GM23338 (cell line): ENCODE results near the gene ADAMTS8.
A peak's percentile ranks its signal among the peaks of the same experiment; 100 is the strongest.

Source experiments
- CREB1 ChIP-seq: fragments of 250-450 bp; sonication (Bioruptor Pico); IDR thresholded peaks from 2 replicates; pipeline ENCODE4 v1.5.0; 2020; ENCODE audit warnings: low read depth, mild to moderate bottlenecking, moderate library complexity
- EZH2 ChIP-seq: fragments of 200-600 bp; sonication (generic); IDR thresholded peaks from one replicate; pipeline ENCODE4 v1.8.0; 2017; ENCODE audit warnings: antibody characterized with exemption, mild to moderate bottlenecking, low read depth; ENCODE audit not compliant: unreplicated experiment
- POLR2AphosphoS5 ChIP-seq: IDR thresholded peaks from 2 replicates; pipeline ENCODE4 v1.6.1; 2016; ENCODE audit warnings: antibody characterized with exemption, low read depth
- STAT1 ChIP-seq: IDR thresholded peaks from one replicate; pipeline ENCODE4 v1.6.1; 2016; ENCODE audit warnings: antibody characterized with exemption; ENCODE audit not compliant: unreplicated experiment
- TF ChIP-seq, protein P1 (sequence below), 2 experiments: fragments of 200-600 bp in 1 of 2; sonication (generic) in 1 of 2; conservative IDR thresholded peaks; 2 replicates each; pipeline versions ENCODE4 v1.5.1 to v1.6.1; 2016 to 2017; ENCODE audit warnings: antibody characterized with exemption in 2 of 2, low read depth in 2 of 2, mild to moderate bottlenecking in 2 of 2, moderate library complexity in 1 of 2
- TF ChIP-seq, protein P2 (sequence below): IDR thresholded peaks from one replicate; pipeline ENCODE4 v1.6.1; 2018; ENCODE audit warnings: antibody characterized with exemption; ENCODE audit not compliant: unreplicated experiment

DNA sequence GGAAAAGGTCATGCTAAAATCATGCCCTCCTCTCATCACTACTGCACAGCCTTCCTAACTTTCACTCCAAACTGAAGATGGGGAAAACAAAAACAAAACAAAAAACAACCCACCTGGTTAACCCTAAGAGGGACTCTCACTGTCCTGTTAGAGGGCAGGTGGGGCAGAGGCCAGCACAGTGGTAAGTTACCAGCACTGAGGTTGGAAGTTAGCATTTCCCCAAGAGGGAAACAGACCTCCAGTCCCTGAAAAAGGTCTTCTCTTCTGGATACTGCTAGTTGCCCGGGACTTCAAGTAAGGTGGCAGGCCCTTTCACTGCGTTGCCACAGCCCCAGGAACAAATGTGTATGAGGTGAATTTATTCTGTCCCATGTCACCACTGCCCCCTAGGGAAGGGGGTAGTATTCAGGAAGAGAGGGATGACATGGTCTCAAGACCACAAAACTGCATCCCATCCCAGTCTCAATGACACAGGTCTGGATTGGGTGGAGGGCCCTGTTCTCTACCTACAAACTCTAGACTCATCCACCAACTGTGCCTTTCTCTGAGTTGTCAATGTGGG is 792 bp upstream of the ADAMTS8 start:
- TF ChIP-seq, protein P1, sequence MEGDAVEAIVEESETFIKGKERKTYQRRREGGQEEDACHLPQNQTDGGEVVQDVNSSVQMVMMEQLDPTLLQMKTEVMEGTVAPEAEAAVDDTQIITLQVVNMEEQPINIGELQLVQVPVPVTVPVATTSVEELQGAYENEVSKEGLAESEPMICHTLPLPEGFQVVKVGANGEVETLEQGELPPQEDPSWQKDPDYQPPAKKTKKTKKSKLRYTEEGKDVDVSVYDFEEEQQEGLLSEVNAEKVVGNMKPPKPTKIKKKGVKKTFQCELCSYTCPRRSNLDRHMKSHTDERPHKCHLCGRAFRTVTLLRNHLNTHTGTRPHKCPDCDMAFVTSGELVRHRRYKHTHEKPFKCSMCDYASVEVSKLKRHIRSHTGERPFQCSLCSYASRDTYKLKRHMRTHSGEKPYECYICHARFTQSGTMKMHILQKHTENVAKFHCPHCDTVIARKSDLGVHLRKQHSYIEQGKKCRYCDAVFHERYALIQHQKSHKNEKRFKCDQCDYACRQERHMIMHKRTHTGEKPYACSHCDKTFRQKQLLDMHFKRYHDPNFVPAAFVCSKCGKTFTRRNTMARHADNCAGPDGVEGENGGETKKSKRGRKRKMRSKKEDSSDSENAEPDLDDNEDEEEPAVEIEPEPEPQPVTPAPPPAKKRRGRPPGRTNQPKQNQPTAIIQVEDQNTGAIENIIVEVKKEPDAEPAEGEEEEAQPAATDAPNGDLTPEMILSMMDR (conservative IDR thresholded peaks at IDR 0.05; ENCODE audit: low read depth in 2 of 2) = peak in 1 of 2 experiments; percentile 62; a peak in 3 of 4 replicates
- TF ChIP-seq, protein P2, sequence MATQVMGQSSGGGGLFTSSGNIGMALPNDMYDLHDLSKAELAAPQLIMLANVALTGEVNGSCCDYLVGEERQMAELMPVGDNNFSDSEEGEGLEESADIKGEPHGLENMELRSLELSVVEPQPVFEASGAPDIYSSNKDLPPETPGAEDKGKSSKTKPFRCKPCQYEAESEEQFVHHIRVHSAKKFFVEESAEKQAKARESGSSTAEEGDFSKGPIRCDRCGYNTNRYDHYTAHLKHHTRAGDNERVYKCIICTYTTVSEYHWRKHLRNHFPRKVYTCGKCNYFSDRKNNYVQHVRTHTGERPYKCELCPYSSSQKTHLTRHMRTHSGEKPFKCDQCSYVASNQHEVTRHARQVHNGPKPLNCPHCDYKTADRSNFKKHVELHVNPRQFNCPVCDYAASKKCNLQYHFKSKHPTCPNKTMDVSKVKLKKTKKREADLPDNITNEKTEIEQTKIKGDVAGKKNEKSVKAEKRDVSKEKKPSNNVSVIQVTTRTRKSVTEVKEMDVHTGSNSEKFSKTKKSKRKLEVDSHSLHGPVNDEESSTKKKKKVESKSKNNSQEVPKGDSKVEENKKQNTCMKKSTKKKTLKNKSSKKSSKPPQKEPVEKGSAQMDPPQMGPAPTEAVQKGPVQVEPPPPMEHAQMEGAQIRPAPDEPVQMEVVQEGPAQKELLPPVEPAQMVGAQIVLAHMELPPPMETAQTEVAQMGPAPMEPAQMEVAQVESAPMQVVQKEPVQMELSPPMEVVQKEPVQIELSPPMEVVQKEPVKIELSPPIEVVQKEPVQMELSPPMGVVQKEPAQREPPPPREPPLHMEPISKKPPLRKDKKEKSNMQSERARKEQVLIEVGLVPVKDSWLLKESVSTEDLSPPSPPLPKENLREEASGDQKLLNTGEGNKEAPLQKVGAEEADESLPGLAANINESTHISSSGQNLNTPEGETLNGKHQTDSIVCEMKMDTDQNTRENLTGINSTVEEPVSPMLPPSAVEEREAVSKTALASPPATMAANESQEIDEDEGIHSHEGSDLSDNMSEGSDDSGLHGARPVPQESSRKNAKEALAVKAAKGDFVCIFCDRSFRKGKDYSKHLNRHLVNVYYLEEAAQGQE = no peak
- TF ChIP-seq CREB1 (no peak), EZH2 (no peak), POLR2AphosphoS5 (no peak), STAT1 (no peak)
